Fibroblast of upper back skin (primary cell): Measurements from ENCODE around the gene HOXA13.
A peak's percentile ranks its signal among the peaks of the same experiment; 100 is the strongest.

ENCODE experiments used
- DNase-seq: peaks from one replicate; pipeline ENCODE4 v3.0.0-alpha.2; 2013

Gene HOXA13

GRCh38 chr7:27199849-27200760 is at the start of gene HOXA13:
HOXA13 (minus strand) TSS chr7:27200091; CDS start chr7:27200077, 14 bp downstream.
- DNase-seq = no peak

GRCh38 chr7:27248911-27249723 is 49.2 kb upstream of the HOXA13 start:
- peak; percentile 35 for DNase-seq

- no peak for DNase-seq
Measured at GRCh38 chr7:27248427-27248806, 48.5 kb upstream of the HOXA13 start.

- DNase-seq = no peak
Measured at GRCh38 chr7:27247452-27248426, 47.8 kb upstream of the HOXA13 start.

- DNase-seq = no peak
Measured at GRCh38 chr7:27247000-27247399, 47.1 kb upstream of the HOXA13 start.

- DNase-seq = no peak
Measured at GRCh38 chr7:27245798-27246691, 46.2 kb upstream of the HOXA13 start.

GRCh38 chr7:27245124-27245797 is 45.4 kb upstream of the HOXA13 start:
- no peak for DNase-seq

- no peak for DNase-seq
Measured at GRCh38 chr7:27244488-27245123, 44.7 kb upstream of the HOXA13 start.

- no peak for DNase-seq
Measured at GRCh38 chr7:27243340-27244163, 43.7 kb upstream of the HOXA13 start.

- DNase-seq = no peak
Measured at GRCh38 chr7:27242555-27243339, 42.9 kb upstream of the HOXA13 start, which contains the start of gene EVX1. EVX1 (plus strand) TSS chr7:27242802; CDS start chr7:27243031, 229 bp downstream.

GRCh38 chr7:27242154-27242553 is 42.3 kb upstream of the HOXA13 start:
- DNase-seq = no peak

- DNase-seq = no peak
Measured at GRCh38 chr7:27241189-27242056, 41.5 kb upstream of the HOXA13 start.

GRCh38 chr7:27240015-27240731 is 40.3 kb upstream of the HOXA13 start:
- DNase-seq = no peak

GRCh38 chr7:27239387-27240014 is 39.6 kb upstream of the HOXA13 start:
- DNase-seq = no peak

- DNase-seq = no peak
Measured at GRCh38 chr7:27238979-27239386, 39.1 kb upstream of the HOXA13 start.

- peak; percentile 23 for DNase-seq
Measured at GRCh38 chr7:27237735-27238334, 37.9 kb upstream of the HOXA13 start.
